Epithelial cell of umbilical artery (primary cell): ENCODE measurements around the gene VPS33A. TPM values are rescaled to one million over a fixed set of nuclear protein-coding genes. Genes with fewer than 3 reads are reported as not detected.

Experiments used
- total RNA-seq: library from RNA; depleted of rRNA; stranded (reverse); fragments of >200 nt; gene quantifications from 2 replicates; pipeline ENCODE4 v1.2.3, GENCODE V29; 2014

The VPS33A gene
- 16.2 and 24.8 TPM in 2 replicates for total RNA-seq

DNA sequence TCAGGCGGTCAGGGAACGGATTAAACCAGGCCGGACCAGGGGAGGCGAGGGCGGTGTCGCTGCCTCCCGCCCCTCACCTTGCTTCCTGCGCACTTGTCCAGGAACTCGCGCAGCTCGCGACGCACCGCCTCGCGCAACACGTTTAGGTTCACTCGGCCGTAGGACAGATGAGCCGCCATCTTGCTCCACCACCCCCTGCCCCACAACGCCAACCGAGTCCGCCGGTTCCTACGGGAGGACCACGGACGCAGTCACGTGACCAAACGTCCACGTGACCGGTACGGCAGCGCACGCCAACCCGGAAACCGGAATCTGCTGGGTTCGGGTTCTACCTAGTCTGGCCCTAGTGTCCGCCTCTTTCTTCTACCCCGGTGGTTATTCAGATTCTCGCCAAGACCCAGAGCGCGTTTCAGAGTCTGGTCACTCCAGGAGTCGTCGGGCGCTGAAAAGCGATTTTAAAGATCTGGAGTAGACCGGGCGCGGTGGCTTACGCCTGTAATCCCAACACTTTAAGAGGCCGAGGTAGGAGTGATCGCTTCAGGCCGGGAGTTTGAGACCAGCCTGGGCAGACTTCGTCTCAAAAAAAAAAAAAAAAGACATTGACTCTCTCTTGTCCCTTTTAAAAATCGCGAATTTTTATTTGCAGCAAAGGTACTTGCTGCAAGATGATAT lies at the start of gene VPS33A:
Gene VPS33A, minus strand, starts transcription at position 265 of the 672 bp plus-strand sequence. Its CDS starts 86 bp downstream, at position 179.

DNA sequence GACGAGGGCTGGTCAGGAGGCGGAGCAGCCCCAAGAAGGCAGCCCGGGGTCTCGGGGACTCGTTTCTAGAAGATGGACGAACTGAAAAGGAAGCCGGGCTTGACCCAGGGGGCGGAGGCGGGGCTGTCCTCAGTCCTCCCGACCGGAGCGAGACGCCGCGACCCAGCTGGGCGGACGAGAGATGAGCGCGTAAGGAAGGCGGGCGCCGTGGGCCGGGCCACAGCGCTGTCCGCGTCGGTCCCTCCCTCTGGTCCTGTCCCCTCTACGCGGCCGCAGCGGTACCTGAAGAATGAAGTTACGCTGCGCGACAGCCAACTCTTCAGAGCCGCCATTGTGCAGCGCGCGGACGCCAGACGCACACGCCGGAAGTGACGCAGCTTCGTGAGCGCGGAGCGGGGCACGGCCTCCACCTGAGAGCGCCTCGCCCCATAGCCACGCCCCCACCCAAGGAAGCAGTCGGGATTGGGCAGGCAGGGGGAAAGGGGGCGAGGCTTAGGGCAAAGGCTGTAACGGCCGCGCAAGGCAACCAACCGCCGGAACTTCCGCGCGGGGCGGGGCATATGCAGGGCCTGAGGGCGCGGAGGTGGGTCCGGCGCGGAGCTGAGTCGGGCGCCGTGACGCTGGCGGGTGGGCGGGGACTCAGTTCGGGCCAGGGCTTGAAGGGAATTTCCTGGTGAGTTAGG lies 40.5 kb downstream of the VPS33A start, which contains the start of gene DIABLO:
Gene DIABLO, minus strand, starts transcription at position 370 of the 683 bp plus-strand sequence. Its CDS starts 38 bp downstream, at position 332.

DNA sequence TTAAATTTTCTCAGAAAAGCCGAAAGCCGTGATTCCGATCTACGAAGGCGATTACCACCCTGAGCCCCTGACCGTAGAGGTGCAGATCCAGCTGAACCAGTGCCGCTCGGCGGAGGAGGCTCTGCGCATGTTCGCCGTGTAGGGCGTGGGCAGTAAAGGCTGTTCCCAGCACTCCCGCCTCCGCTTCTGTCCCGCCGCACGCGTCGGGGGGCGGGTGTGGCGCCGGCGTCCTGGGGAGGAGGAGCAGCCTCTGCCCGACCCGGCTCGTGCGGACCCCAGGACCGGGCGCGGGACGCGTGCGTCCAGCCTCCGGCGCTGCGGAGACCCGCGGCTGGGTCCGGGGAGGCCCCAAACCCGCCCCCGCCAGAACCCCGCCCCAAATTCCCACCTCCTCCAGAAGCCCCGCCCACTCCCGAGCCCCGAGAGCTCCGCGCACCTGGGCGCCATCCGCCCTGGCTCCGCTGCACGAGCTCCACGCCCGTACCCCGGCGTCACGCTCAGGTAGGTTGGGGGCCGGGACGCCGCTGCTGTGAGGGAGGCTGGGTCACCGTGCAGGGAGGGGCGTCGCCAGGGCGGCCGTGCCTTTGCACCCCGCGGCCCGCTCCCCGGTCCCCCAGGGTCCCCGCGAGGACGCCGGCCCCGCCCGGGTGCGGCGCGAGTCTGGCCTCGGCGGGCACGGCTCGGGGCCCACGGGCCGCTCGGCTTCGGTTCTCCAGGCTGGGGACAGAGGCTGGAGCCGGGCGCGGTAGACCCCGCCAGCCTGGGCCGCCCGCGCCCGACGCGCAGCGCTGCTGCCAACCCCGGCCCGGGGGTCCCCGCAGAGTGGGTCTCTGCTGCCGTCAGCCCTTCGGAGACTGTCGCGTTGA lies 62.8 kb downstream of the VPS33A start, which contains the start of gene B3GNT4:
Gene B3GNT4, plus strand, starts transcription at position 409 of the 866 bp plus-strand sequence. CDS start 910 bp downstream, outside the sequence.

DNA sequence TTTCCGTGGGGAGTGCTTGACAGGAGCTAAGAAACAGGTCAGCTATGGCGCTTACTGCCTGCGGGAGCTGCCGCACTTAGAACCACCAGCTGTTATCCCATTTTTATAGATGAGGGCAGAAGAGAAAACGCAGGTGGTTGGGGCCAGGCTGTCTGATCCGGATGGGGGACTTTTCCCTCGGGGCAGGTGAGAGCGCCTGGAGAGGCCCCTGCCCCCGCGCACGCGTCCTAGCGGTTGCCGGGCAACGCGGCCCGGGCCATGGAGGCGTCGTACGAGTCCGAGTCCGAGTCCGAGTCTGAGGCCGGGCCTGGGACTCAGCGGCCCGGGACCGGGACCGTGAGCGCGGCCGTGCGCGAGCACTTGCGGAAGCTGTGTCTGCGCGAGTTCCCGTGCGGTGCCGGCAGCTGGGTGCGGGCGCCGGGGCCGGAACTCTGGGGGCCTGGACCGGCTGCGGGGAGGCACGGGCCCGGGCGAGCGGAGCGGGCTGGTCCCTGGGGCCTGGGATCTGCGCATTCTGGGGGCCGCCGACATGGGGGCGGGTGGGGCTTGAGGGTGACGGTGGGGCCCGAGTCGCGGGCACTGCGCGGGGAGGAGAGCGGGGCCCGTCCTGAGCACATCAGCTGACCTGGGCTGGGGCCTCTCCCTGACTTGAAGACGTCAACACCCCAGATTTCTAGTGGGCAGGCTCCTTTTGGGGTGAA lies 83.3 kb downstream of the VPS33A start, which contains the start of gene LRRC43:
Gene LRRC43, plus strand, starts transcription at position 237 of the 701 bp plus-strand sequence. Its CDS starts 22 bp downstream, at position 259.

Other genes with a start within 250 kb of the VPS33A start
- gene BCL7A, start 244.6 kb downstream of the VPS33A start, total RNA-seq: 5.5 and 10.2 TPM in 2 replicates
- gene MLXIP, start 187.7 kb downstream of the VPS33A start, total RNA-seq: 10.7 and 10.9 TPM in 2 replicates
- not detected in 2 replicates for gene IL31, start 92.3 kb downstream of the VPS33A start, total RNA-seq
- 1.2 and 1.6 TPM in 2 replicates for gene LRRC43, start 83.4 kb downstream of the VPS33A start, total RNA-seq
- under 0.01 TPM in 1 of 2 replicates, not detected in the other for gene B3GNT4, start 62.8 kb downstream of the VPS33A start, total RNA-seq
- gene DIABLO, start 40.4 kb downstream of the VPS33A start, total RNA-seq: 59.6 and 79.3 TPM in 2 replicates
- gene CLIP1, start 156.2 kb upstream of the VPS33A start, total RNA-seq: 37.4 and 41.2 TPM in 2 replicates
- gene ZCCHC8, start 234.4 kb upstream of the VPS33A start, total RNA-seq: 15.9 and 16.1 TPM in 2 replicates